Testis (tissue), 3 donors: Measurements from ENCODE around the gene C17orf100. TPM values are rescaled to one million over a fixed set of nuclear protein-coding genes. Genes with fewer than 3 reads are reported as not detected.
"Not testable (repeated sequence)": the region's sequence is repeated elsewhere in the genome, so short reads cannot be mapped to it uniquely, and the experiment has no call there.

Experiments
- DNase-seq: peaks from one replicate; pipeline ENCODE4 v3.0.0-alpha.2; 2019
- H3K27ac ChIP-seq, 2 donors: fragments of 200-600 bp; sonication (generic); one replicate each; pipeline ENCODE4 v1.5.1; 2019
- H3K27me3 ChIP-seq: fragments of 200-600 bp; sonication (generic); one replicate; pipeline ENCODE4 v1.5.1; 2019
- H3K36me3 ChIP-seq: fragments of 200-600 bp; sonication (generic); one replicate; pipeline ENCODE4 v1.5.1; 2017; ENCODE audit warnings: low read depth; ENCODE audit errors: missing control alignments
- H3K4me1 ChIP-seq: fragments of 200-600 bp; sonication (generic); one replicate; pipeline ENCODE4 v1.5.1; 2019
- H3K4me3 ChIP-seq, 2 donors: fragments of 200-600 bp; sonication (generic); one replicate each; pipeline ENCODE4 v1.5.1; 2017 to 2019
- H3K9me3 ChIP-seq: fragments of 200-600 bp; sonication (generic); one replicate; pipeline ENCODE4 v1.5.1; 2017
- POLR2A ChIP-seq: fragments of 450-650 bp; IDR thresholded peaks from one replicate; pipeline ENCODE4 v1.6.1; 2017; ENCODE audit warnings: antibody characterized with exemption, mild to moderate bottlenecking, moderate library complexity
- WGBS, 2 donors: methylation state at CpG; one replicate each; pipeline ENCODE4 v1.1.5; 2018; 5-methylcytosine and 5-hydroxymethylcytosine counted together
- intact Hi-C: fragments of 100-400 bp; cut with DNase I; formaldehyde crosslinking; loops from one replicate; pipeline ENCODE4 v1.15.1; 2023; ENCODE audit warnings: low total_unique reads
- polyA plus RNA-seq: library from polyadenylated mRNA; stranded (reverse); fragments of 350-450 nt; fragmentation: Illumina TruSeq; extraction: RNeasy Lipid Tissue Mini Kit (QIAGEN cat#74804); gene quantifications from one replicate; pipeline ENCODE4 v1.2.3, GENCODE V29; 2014; ENCODE audit warnings: low read depth, low replicate concordance; ENCODE audit not compliant: insufficient read depth
- total RNA-seq, 2 donors: library from RNA; depleted of rRNA; stranded (reverse); fragments of >200 nt; gene quantifications; one replicate each; pipeline ENCODE4 v1.2.3, GENCODE V29; 2016
- TF ChIP-seq, protein P1 (sequence below), 3 experiments: fragments of 450-650 bp in 2 of 3; fragments of 200-600 bp in 1 of 3; sonication (generic) in 1 of 3; IDR thresholded peaks; one replicate each; pipeline ENCODE4 v1.5.1; 2016 to 2019; ENCODE audit warnings: antibody characterized with exemption in 3 of 3, mild to moderate bottlenecking in 2 of 3, moderate library complexity in 1 of 3

Gene C17orf100
- total and polyA plus RNA-seq, 3 donors from 2014 or later, result 6.9 to 12.4 (median 10.3) TPM

DNA sequence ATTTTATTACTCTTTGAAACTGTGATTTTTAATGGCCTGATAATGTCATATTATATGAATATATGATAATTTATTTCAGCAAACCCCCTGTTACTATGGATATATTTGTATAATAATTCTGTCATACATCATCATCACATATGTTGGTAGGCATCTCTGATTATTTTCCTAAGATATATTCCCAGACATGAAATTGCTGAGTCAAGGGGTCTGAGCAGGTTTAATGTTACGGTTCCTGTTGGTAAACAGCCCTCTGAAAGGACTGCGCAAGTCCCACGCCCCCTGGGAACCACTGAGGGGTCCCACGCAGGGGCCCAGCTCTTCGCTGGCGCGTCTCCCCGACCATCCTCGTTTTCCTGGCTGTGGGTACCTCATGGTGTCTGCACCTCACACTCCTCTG, 37.4 kb downstream of the C17orf100 start:
- intact Hi-C loops, result no loop called here
- TF ChIP-seq POLR2A, result no peak
- TF ChIP-seq, protein P1, sequence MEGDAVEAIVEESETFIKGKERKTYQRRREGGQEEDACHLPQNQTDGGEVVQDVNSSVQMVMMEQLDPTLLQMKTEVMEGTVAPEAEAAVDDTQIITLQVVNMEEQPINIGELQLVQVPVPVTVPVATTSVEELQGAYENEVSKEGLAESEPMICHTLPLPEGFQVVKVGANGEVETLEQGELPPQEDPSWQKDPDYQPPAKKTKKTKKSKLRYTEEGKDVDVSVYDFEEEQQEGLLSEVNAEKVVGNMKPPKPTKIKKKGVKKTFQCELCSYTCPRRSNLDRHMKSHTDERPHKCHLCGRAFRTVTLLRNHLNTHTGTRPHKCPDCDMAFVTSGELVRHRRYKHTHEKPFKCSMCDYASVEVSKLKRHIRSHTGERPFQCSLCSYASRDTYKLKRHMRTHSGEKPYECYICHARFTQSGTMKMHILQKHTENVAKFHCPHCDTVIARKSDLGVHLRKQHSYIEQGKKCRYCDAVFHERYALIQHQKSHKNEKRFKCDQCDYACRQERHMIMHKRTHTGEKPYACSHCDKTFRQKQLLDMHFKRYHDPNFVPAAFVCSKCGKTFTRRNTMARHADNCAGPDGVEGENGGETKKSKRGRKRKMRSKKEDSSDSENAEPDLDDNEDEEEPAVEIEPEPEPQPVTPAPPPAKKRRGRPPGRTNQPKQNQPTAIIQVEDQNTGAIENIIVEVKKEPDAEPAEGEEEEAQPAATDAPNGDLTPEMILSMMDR (IDR thresholded peaks at IDR 0.05), result no peak
- Histone ChIP-seq H3K27ac (no peak overlapping the region), H3K4me1 (no peaks in the 10 kb centered on the region), H3K9me3 (no peaks in the 10 kb centered on the region), H3K27me3 (no peaks in the 10 kb centered on the region), H3K4me3 (no peak overlapping the region), H3K36me3 (no peaks in the 10 kb centered on the region)
- no peak for DNase-seq
- WGBS, 2 donors, result 91 to 94% methylated on average over 9 of the region's 9 CpGs

DNA sequence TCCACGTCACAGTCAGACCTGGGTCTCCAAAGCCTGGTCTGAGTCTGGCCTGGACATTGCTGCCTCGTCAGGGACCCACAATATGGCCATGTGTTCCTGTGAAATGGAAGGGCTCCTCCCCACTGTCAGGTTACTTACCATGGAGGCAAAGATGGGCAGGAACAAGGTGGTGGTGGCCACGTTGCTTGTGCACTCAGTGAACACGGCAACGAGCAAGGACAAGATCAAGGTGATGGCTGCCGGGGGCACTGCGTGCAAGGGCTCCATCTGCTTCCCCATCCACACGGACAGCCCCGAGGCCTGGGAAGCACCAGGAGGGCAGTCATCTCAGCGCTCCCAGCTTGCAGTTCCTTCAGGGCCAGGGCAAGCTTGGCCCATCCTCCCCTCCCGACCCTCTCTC, 39.1 kb downstream of the C17orf100 start:
- H3K27me3 ChIP-seq, result no peaks in the 10 kb centered on the region
- DNase-seq, result no peak
- H3K36me3 ChIP-seq, result no peaks in the 10 kb centered on the region
- no peak for TF ChIP-seq POLR2A
- TF ChIP-seq, protein P1 (IDR thresholded peaks at IDR 0.05), result no peak
- no peaks in the 10 kb centered on the region for H3K4me1 ChIP-seq
- intact Hi-C loops, result no loop called here
- no peaks in the 10 kb centered on the region for H3K9me3 ChIP-seq
- H3K27ac ChIP-seq, result no peak overlapping the region
- no peak overlapping the region for H3K4me3 ChIP-seq
- 89 to 91% methylated on average over 10 to 11 of the region's 11 CpGs for WGBS, 2 donors

DNA sequence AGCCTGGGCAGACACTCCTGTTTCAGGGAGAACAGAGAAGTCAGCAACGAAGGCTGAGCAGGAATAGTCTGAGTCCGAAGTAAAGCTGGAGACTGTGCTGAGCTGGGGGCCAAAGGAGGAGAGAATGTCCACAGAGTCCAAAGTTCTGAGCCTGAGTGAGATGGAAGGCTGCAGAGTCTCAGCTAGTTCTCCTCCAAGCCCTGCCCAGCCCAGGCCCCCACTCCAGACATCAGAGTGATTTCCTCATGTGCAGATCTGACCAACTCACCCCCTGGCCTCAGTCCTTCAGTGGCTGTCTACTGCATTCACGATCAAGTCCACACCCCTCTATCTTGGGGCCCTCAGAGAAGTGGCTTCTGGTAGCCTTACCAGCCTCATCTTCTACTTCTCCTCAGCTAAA, 40.0 kb downstream of the C17orf100 start:
- intact Hi-C loops, result no loop called here
- TF ChIP-seq, protein P1 (IDR thresholded peaks at IDR 0.05), result no peak
- no peak for TF ChIP-seq POLR2A
- no peaks in the 10 kb centered on the region for H3K27me3 ChIP-seq

DNA sequence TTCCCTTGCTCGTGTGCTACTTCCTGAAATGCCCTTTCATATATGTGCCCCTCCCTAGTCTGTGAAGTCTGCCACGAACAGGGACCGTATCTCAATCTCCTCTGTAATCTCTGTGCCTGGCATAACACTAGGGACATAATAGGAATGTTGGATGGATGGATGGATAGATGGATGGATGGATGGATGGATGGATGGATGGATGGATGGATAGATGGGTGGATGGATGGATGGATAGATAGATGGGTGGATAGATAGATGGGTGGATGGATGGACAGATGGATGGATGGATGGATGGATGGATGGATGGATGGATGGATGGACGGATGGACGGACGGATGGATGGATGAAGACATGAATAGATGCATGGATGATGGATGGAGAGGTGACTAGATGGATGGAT, 40.4 kb downstream of the C17orf100 start:
- DNase-seq, H3K27ac ChIP-seq, intact Hi-C loops, H3K4me1 ChIP-seq, H3K4me3 ChIP-seq, H3K36me3 ChIP-seq, H3K9me3 ChIP-seq, H3K27me3 ChIP-seq: not testable (repeated sequence)
- whole genome bisulfite sequencing, 2 donors, result 73 to 83% methylated on average over 6 of the region's 6 CpGs

More for the DNA sequence above, 40.0 kb downstream of the C17orf100 start:
- no peak overlapping the region for H3K4me3 ChIP-seq
- no peaks in the 10 kb centered on the region for H3K9me3 ChIP-seq
- WGBS, 2 donors, result 74 to 88% methylated on average over 3 of the region's 3 CpGs
- no peak for DNase-seq
- no peaks in the 10 kb centered on the region for H3K36me3 ChIP-seq
- H3K27ac ChIP-seq, result no peak overlapping the region
- no peaks in the 10 kb centered on the region for H3K4me1 ChIP-seq

DNA sequence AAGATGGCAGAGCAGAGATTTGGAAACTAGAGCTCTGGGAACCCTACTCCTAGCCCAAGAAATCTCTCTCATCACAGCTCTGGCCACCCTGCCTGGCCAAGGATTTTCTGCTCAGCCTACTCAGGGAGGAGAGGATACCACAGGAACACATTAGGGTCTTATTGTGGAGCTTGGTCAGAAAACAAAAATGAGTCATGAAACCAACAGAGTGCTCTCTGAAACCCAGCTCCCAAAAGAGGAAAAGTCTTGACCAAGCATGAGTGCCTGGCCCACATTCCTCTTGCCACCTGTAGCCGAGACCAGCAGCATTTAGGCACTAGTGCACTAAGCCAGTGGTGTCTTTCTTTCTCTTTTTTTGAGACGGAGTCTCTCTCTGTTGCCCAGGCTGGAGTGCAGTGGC, 43.5 kb downstream of the C17orf100 start:
- H3K27ac ChIP-seq, result no peak overlapping the region
- no peak overlapping the region for H3K4me3 ChIP-seq
- intact Hi-C loops, result no loop called here
- no peaks in the 10 kb centered on the region for H3K9me3 ChIP-seq
- H3K4me1 ChIP-seq, result no peaks in the 10 kb centered on the region
- no peaks in the 10 kb centered on the region for H3K27me3 ChIP-seq
- no peak for DNase-seq
- 97 to 100% methylated on average over 2 of the region's 2 CpGs for WGBS, 2 donors
- TF ChIP-seq POLR2A, result no peak
- TF ChIP-seq, protein P1 (IDR thresholded peaks at IDR 0.05), result no peak
- no peaks in the 10 kb centered on the region for H3K36me3 ChIP-seq
